Prostate gland (tissue), 2 donors: ENCODE measurements around the gene HS3ST6. TPM values are rescaled to one million over a fixed set of nuclear protein-coding genes. Genes with fewer than 3 reads are reported as not detected.

Experiments
- DNase-seq: peaks from one replicate; pipeline ENCODE4 v3.0.0-alpha.2; 2019; ENCODE audit warnings: low spot score
- H3K27ac ChIP-seq, 2 donors: fragments of 200-600 bp; sonication (generic); 2 replicates each; pipeline ENCODE4 v1.5.1; 2017 to 2019
- H3K27me3 ChIP-seq: fragments of 200-600 bp; sonication (generic); replicated peaks from 2 replicates; pipeline ENCODE4 v1.5.1; 2019; ENCODE audit not compliant: insufficient read depth
- H3K36me3 ChIP-seq, 2 donors: fragments of 200-600 bp; sonication (generic); 1 replicate in 1 of 2; 2 replicates in 1 of 2; pipeline versions ENCODE4 v1.5.1 to v1.8.1; 2017 to 2019
- H3K4me1 ChIP-seq: fragments of 200-600 bp; sonication (generic); replicated peaks from 2 replicates; pipeline ENCODE4 v1.5.1; 2019
- H3K4me3 ChIP-seq, 2 donors: fragments of 200-600 bp; sonication (generic); 2 replicates each; pipeline ENCODE4 v1.5.1; 2017 to 2019
- H3K9me3 ChIP-seq: fragments of 200-600 bp; sonication (generic); 2 replicates; pipeline ENCODE4 v1.5.1; 2017
- POLR2A ChIP-seq: fragments of 450-650 bp; IDR thresholded peaks from one replicate; pipeline ENCODE4 v1.6.1; 2016; ENCODE audit warnings: antibody characterized with exemption, mild to moderate bottlenecking
- POLR2AphosphoS5 ChIP-seq: sonication (generic); formaldehyde crosslinking; IDR thresholded peaks from one replicate; pipeline ENCODE4 v1.6.1; 2017; ENCODE audit warnings: antibody characterized with exemption
- WGBS: methylation state at CpG from one replicate; pipeline ENCODE4 v1.1.5; 2018; 5-methylcytosine and 5-hydroxymethylcytosine counted together
- intact Hi-C: fragments of 100-400 bp; cut with DNase I; formaldehyde crosslinking; loops from one replicate; pipeline ENCODE4 v1.14.2; 2022
- total RNA-seq, 2 donors: library from RNA; depleted of rRNA; stranded (reverse); fragments of >200 nt; gene quantifications; one replicate each; pipeline ENCODE4 v1.1.0, GENCODE V29; 2016
- TF ChIP-seq, protein P1 (sequence below), 4 experiments: fragments of 200-600 bp in 2 of 4; fragments of 450-650 bp in 2 of 4; sonication (generic) in 2 of 4; IDR thresholded peaks; 1 replicate in 3 of 4; 2 replicates in 1 of 4; pipeline ENCODE4 v1.5.1; 2016 to 2019; ENCODE audit warnings: antibody characterized with exemption in 4 of 4, mild to moderate bottlenecking in 2 of 4, moderate library complexity in 2 of 4

HS3ST6 gene
- total RNA-seq, 2 donors from 2014 or later, result 0.77 to 0.91 TPM

DNA sequence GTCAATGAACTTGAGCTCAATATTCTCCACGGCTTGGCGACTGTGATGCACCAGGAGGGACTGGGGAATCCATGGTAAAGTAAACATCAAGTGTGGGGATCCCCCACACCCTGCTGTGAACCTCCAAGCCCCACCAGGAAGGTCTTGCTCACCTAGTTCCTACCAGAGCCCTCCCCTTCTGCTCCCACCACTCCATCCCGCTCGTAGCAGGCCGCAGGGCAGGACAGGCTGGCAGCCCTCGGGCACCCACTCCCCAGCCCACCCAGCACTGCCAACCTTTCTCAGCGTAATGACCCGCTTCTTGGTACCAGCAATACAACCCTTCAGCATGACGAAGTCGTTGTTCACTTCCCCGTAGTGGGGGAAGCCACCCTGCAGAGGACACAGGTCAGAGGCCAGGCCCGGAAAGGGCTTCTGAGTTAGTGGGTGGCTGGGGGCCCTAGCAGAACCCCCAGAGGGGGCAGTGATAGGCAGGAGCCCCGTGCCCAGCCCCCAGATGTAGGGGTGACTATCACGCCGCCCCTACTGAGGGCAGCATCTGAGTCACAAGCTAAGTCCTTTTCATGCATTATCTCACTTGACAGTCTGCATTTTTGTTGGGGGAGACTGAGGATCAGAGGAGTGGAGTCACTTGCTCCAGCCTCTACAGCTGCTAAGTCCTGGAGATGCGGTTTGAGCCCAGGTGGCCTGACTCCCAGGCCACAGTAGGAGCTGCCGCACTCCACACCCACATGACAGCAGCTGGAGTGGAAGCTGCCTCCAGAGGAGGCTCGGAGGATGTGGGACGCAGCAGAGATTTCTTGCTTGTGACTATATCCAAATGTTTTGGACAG, 27.6 kb upstream of the HS3ST6 start:
- H3K27me3 ChIP-seq, result no peaks in the 10 kb centered on the region
- 80% methylated on average over 19 of the region's 19 CpGs for WGBS
- H3K4me3 ChIP-seq, result no peak overlapping the region
- intact Hi-C loops, result no loop called here
- DNase-seq, result no peak
- H3K4me1 ChIP-seq, result peaks cover 9% of the 10 kb centered on the region
- no peaks in the 10 kb centered on the region for H3K36me3 ChIP-seq
- TF ChIP-seq POLR2AphosphoS5 (no peak), POLR2A (no peak)
- TF ChIP-seq, protein P1, sequence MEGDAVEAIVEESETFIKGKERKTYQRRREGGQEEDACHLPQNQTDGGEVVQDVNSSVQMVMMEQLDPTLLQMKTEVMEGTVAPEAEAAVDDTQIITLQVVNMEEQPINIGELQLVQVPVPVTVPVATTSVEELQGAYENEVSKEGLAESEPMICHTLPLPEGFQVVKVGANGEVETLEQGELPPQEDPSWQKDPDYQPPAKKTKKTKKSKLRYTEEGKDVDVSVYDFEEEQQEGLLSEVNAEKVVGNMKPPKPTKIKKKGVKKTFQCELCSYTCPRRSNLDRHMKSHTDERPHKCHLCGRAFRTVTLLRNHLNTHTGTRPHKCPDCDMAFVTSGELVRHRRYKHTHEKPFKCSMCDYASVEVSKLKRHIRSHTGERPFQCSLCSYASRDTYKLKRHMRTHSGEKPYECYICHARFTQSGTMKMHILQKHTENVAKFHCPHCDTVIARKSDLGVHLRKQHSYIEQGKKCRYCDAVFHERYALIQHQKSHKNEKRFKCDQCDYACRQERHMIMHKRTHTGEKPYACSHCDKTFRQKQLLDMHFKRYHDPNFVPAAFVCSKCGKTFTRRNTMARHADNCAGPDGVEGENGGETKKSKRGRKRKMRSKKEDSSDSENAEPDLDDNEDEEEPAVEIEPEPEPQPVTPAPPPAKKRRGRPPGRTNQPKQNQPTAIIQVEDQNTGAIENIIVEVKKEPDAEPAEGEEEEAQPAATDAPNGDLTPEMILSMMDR (IDR thresholded peaks at IDR 0.05), result no peak
- H3K9me3 ChIP-seq, result no peaks in the 10 kb centered on the region
- no peak overlapping the region for H3K27ac ChIP-seq

DNA sequence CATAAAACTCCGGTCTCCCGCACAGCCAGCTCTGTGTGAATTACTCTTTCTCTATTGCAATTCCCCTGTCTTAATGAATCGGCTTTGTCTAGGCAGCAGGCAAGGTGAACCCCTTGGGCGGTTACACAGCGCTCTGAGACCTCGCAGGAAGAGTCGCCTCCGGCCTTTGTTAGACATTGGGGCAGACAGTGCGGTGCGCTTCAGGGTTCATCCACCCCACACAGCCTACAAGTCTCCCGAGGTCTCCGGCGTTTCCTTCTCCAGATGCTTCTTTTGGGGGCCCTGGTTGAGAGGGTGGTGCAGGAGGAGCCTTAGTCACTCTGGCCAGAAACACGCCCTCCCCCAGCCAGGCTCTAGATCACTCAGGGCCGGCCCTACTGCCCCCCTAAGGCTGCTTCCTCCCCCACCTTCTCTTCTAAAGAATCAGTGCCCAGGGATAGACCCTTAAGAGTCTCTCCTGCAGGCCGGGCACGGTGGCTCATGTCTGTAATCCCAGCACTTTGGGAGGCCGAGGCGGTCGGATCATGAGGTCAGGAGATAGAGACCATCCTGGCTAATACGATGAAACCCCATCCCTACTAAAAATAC, 26.5 kb upstream of the HS3ST6 start:
- DNase-seq, result no peak

DNA sequence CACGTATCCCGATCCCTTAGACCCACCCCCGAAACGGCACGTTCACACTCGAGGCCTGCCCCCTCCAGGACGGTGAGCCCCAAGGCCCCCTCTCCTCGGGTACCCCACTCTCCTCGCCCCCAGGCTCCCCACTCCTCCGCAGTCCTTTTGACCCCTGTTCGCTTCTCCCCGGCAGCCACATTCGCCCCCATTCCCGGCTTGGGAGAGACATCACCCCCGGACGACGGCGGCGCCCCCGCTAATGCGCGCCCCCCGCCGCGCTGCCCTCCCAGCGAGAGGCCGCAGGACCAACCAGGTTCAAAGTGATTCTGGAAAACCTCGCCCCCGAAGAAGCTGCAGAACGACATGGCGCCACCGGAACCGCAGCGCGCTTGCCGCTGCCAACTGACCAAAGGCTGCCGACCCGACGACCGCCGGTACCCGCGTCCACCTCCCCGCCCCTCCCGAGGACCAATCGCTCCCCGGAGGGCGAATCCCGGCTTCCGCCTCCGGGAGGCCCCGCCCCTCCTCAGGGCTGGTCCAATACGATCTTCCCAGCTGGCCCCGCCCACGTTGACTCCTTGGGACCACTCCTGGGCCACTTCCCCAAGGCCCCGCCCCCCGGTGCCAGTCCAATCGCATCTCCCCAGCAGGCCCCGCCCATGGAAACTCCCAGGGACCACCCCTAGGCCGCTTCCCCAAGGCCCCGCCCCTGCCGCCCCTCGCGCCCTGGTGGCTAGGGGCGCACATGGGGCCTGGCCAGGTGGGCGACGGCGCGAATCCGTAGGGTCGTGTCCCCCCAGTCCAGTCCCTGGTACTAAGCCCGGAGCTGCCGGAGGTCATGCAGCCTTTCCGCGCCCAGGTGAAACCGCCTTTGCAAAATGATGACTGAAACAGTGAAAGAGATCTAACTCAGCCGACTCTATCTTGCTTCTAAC, 24.9 kb upstream of the HS3ST6 start, which contains the start of gene MSRB1:
Gene MSRB1 (minus strand): TSS at position 390 of the 917 bp plus-strand sequence. CDS start 43 bp downstream, at position 347.
- H3K27ac ChIP-seq, result peak within 1 kb of the TSS; percentile 53 to 76
- no peaks in the 10 kb centered on the region for H3K9me3 ChIP-seq
- H3K4me1 ChIP-seq, result peaks cover 9% of the 10 kb centered on the region
- no peaks in the 10 kb centered on the region for H3K27me3 ChIP-seq
- under 1% methylated on average over 58 of the region's 77 CpGs for WGBS
- peak within 1 kb of the TSS; percentile 76 to 84 for H3K4me3 ChIP-seq
- TF ChIP-seq, protein P1 (IDR thresholded peaks at IDR 0.05), result peak in 2 of 4 experiments; percentile 21 to 29
- peak; percentile 96 for TF ChIP-seq POLR2A
- peak; percentile 96 for TF ChIP-seq POLR2AphosphoS5
- peak; percentile 100 for DNase-seq
- intact Hi-C loops, result no loop called here
- peaks cover 3 to 15% of the 10 kb centered on the region in 2 donors for H3K36me3 ChIP-seq

More for the DNA sequence above, 26.5 kb upstream of the HS3ST6 start:
- Histone ChIP-seq H3K4me3 (no peak overlapping the region), H3K36me3 (no peaks in the 10 kb centered on the region), H3K27ac (no peak overlapping the region), H3K4me1 (peaks cover 9% of the 10 kb centered on the region), H3K9me3 (no peaks in the 10 kb centered on the region), H3K27me3 (no peaks in the 10 kb centered on the region)
- intact Hi-C loops, result no loop called here
- 95% methylated on average over 21 of the region's 21 CpGs for WGBS
- TF ChIP-seq POLR2AphosphoS5, result no peak
- TF ChIP-seq, protein P1 (IDR thresholded peaks at IDR 0.05), result no peak
- no peak for TF ChIP-seq POLR2A

DNA sequence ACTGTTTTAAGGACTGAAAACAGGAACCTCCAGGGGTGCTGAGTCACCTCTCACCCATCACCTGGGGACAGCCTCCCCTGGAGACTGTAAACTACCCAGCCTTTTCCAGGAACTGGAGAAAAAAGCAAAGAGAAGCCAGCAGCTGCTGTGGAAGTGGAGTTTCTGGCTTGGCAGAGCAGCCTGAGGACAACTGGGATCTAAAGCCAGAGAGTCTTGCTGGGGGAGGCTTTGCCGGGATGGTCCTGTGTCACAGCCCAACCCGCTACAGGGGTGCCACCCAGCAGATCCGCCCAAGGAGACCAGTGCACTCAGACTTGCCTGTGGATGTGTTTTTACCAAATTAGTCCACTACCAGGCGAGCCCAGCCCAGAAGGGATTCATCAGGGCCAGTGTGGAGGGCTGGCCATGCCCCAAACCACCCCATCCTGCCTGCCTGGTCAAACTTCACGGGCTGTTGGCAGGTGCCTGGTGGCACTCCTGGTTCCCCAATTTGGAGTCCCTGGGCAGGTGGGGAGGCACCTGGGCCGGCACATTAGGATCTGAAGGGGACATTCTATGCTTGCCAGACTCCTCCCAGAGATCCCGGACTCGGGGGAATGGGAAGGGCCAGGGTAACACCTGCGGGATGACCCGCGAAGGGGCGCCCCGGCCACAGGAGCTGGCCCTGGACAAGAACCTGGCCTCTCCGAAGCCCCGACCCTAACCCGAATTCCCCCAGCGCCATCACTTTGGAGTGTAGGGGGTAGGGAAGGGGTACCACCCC, 24.0 kb upstream of the HS3ST6 start:
- H3K27ac ChIP-seq, result peak overlapping the region; percentile 53 to 76
- WGBS, result 18% methylated on average over 16 of the region's 17 CpGs
- DNase-seq, result no peak
- H3K27me3 ChIP-seq, result no peaks in the 10 kb centered on the region
- no peaks in the 10 kb centered on the region for H3K9me3 ChIP-seq
- peaks cover 3 to 18% of the 10 kb centered on the region in 2 donors for H3K36me3 ChIP-seq
- TF ChIP-seq POLR2AphosphoS5, result no peak
- peak overlapping the region; percentile 76 to 84 for H3K4me3 ChIP-seq
- intact Hi-C loops, result no loop called here
- H3K4me1 ChIP-seq, result peaks cover 9% of the 10 kb centered on the region
